Measurements from ENCODE around the gene DUSP15.

DNA sequence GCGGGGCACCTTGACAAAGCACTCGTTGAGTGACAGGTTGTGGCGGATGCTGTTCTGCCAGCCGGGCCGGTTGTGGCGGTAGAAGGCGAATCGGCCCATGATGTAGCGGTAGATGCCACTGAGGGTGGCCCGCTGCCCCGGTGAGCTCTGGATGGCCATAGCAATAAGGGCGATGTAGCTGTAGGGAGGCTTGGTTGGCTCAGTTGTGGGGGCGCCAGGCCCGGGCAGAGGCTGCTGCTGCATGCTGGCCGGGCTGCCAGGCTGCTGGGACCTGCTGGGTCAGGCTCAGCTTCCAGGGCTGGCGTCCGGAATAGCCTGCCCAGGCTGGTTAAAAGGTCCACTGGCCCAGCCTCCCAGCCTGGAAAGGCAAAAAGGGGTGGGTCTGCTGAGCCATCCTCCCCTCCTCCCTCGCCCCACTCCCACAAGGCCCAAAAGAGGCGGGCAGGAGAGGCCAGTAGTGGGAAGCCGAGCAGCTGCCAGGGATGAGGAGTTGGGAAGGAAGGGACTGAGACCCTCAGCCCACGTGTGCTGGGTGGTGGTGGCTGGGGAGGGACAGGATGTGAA, 24.9 kb downstream of the DUSP15 start, which contains the start of gene FOXS1:
- TF ChIP-seq, protein P1, sequence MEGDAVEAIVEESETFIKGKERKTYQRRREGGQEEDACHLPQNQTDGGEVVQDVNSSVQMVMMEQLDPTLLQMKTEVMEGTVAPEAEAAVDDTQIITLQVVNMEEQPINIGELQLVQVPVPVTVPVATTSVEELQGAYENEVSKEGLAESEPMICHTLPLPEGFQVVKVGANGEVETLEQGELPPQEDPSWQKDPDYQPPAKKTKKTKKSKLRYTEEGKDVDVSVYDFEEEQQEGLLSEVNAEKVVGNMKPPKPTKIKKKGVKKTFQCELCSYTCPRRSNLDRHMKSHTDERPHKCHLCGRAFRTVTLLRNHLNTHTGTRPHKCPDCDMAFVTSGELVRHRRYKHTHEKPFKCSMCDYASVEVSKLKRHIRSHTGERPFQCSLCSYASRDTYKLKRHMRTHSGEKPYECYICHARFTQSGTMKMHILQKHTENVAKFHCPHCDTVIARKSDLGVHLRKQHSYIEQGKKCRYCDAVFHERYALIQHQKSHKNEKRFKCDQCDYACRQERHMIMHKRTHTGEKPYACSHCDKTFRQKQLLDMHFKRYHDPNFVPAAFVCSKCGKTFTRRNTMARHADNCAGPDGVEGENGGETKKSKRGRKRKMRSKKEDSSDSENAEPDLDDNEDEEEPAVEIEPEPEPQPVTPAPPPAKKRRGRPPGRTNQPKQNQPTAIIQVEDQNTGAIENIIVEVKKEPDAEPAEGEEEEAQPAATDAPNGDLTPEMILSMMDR (IDR thresholded peaks at IDR 0.05; ENCODE audit: insufficient read depth, low read length, poor library complexity, severe bottlenecking): no peak
- TF ChIP-seq EZH2phosphoT487 (conservative IDR thresholded peaks at IDR 0.05; ENCODE audit: low read length): no peak

Measured in SU-DHL-6 (cell line).